ENCODE measurements around the gene FUBP3.
"Not testable (repeated sequence)": the region's sequence is repeated elsewhere in the genome, so short reads cannot be mapped to it uniquely, and the experiment has no call there.

The FUBP3 gene

GRCh38 chr9:130664251-130665028, 85.1 kb downstream of the FUBP3 start, which contains the start of gene PRDM12:
PRDM12 (plus strand) TSS chr9:130664594; CDS start chr9:130664654, 60 bp downstream.
- DNase-seq = no peak

GRCh38 chr9:130665029-130665430, 85.7 kb downstream of the FUBP3 start:
- DNase-seq = no peak

DNA sequence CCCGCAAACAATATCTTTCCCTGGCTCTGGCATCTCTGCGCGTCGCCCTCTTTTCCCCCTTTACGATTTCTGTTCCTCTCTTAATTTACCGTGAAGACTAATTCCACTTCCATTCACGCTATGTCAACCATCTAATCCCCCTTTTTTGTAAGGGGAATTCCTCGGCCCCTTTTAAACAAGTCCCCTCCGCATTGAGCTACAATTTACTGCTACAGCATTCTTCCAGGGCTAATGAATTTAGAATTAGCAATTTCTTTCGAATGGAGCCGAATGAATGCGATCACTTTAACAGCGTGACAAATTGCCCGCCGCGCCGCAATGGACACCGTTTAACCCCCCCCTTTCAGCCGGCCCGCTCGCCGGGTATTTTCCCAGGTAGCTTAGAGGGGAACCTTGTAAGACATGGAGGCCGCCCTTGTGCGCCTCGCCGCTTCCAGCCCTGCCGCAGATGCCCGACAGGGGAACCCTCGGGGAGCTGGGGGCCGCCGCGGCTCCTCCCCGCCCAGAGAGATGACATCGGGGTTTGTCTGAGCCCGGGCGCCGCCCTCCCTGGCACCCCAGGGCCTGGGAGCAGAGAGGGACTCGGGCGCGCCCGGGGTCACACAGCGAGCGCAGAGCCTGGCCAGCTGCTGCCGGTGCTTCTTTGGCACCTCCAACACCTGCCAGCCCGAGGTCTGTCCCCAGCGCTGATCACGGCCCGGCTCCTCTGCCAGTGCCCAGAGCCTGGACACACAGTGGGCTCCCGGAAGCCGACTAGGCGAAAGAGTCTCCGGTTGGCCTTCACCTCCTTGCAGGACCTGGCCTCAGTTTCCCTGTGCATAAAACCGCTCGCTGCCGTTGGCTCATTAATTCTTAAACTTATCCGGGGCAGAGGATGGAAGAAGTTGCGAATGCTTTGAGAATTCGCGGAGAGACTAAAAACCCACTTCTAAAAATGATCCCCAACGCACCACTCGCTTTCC, 86.3 kb downstream of the FUBP3 start:
- no peak for DNase-seq

DNA sequence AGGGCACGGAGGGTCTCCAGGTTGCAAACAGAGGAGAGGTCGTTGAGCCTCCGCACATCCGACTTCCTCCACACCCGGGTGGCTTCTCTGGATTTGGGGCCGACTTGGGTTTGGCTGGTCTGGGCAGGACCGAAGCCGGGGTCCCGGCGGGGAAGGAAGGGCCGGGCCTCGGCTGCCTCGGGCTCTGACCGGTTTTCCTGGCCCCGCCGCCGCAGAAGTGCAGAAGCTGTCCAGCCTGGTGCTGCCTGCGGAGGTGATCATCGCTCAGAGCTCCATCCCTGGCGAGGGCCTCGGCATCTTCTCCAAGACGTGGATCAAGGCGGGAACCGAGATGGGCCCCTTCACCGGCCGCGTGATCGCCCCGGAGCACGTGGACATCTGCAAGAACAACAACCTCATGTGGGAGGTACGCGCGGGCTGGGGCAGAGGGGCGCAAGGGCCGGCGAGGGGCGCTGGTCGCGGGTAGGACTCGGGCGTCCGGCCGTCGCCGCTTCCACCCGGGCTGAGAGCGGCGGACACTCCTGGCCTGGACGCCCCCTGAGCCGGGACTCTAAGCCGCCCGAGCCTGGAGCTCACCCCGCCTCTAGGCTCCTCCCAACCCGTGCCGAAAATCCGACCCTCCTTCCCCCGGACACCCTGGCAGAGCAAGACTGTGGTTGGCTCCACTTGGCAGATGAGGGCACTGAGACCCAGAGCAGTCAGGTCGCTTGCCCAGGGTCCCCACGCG, 87.2 kb downstream of the FUBP3 start:
- no peak for DNase-seq

DNA sequence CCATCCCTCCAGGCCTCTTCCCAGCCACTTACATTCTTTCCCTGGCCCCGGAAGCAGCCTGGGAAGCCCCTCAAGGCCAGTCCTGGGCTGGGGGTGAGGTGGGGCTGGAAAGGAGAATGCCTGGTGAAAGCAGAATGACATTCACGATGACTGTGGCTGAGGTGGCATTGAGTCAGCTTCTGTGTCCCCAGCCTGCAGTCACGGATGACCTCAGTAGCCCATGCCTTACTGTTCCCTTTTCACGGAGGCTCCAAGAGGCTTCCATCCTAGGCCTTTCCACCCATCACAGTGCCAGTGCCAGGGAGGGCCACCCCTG, 87.7 kb downstream of the FUBP3 start:
- no peak for DNase-seq

DNA sequence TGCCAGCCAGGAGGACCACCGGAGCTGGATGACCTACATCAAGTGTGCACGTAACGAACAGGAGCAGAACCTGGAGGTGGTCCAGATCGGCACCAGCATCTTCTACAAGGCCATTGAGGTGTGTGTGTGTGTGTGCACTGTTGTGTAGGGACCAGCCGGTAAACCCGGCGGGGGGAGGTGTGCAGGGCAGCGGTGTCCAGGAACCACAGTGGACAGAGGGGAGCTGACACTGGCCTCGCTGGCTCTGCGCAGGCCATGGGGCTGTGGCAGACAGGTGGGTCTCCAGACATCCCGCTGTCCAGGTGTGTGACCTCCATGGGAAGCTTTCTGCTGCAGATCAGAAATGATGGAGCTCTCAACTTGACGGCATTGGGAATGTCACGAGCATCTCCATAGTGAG, 88.8 kb downstream of the FUBP3 start:
- DNase-seq = no peak

- DNase-seq = no peak
Measured at GRCh38 chr9:130668659-130669058, 89.3 kb downstream of the FUBP3 start.

GRCh38 chr9:130669965-130670364, 90.6 kb downstream of the FUBP3 start:
- DNase-seq = no peak

DNA sequence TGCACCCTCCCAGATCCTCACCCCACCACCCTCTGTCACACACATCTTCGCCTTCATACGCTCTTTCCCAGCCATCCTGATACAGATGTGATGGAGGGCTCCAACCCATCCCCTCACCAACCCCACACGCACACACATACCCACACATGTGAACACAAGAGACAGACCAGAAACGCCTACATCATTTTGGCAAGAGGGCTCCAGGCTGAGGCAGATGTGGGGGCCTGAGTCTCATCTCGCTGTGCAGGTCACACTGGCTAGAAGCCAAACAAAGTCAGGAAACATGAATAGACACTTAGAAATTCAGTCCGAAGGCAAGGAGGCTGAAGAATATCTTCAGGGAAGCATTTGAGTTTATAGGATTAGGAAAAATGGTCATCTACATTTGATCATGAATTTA, 91.3 kb downstream of the FUBP3 start:
- no peak for DNase-seq

- DNase-seq = peak; percentile 41
Measured at GRCh38 chr9:130672466-130672865, 93.1 kb downstream of the FUBP3 start.

GRCh38 chr9:130672933-130673615, 93.7 kb downstream of the FUBP3 start:
- no peak for DNase-seq

- no peak for DNase-seq
Measured at GRCh38 chr9:130675396-130675795, 96.0 kb downstream of the FUBP3 start.

DNA sequence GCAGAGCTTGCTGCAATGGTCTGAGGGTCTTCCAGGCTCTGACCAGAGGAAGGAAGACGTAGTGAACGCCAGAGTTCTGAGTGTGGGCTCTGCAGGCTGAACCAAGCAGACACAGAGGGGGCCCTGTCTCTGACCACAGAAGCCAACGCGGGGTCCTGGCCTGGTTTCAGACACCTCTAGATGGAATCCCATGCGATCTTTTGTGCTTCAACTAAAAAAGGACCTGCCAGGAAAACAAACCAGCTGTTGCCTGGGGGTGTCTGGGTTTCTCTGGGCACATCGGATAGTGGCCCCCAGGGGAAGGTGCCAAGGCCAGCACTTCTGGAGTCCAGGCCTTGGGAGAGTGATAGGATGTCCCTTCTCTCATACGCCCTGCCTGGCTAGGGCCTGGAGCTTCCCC, 97.9 kb downstream of the FUBP3 start:
- DNase-seq = no peak

DNA sequence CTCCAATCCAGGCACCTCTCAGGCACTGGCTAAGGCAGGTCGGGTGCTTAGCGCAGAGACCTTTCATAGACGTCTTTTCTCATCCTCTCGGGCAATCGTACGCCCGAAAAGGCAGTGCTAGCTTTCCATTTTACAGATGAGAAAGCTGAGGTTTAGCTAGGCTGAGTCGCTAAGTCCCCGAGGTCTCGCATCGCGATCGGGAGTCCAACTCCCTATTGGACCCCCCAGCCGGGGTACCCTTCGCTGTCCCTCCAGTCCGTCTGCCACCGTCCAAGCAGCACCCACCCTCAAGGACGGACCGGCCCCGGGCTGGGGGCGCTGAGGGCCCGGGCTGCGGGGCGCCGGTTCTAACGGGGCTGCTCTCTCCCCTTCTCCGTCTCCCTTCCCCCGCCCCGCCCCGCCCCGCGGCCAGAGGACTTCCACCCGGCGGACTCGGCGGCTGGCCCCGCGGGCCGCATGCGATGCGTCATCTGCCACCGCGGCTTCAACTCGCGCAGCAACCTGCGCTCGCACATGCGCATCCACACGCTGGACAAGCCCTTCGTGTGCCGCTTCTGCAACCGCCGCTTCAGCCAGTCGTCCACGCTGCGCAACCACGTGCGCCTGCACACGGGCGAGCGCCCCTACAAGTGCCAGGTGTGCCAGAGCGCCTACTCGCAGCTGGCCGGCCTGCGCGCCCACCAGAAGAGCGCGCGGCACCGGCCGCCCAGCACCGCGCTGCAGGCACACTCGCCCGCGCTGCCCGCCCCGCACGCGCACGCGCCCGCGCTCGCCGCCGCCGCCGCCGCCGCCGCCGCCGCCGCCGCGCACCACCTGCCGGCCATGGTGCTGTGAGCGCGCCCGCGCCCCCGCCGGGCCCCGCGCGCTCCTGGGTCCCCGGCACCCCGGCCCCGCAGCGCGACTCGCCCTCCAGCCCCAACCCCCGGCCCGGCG, 101.7 kb downstream of the FUBP3 start:
- DNase-seq = peak; percentile 74

DNA sequence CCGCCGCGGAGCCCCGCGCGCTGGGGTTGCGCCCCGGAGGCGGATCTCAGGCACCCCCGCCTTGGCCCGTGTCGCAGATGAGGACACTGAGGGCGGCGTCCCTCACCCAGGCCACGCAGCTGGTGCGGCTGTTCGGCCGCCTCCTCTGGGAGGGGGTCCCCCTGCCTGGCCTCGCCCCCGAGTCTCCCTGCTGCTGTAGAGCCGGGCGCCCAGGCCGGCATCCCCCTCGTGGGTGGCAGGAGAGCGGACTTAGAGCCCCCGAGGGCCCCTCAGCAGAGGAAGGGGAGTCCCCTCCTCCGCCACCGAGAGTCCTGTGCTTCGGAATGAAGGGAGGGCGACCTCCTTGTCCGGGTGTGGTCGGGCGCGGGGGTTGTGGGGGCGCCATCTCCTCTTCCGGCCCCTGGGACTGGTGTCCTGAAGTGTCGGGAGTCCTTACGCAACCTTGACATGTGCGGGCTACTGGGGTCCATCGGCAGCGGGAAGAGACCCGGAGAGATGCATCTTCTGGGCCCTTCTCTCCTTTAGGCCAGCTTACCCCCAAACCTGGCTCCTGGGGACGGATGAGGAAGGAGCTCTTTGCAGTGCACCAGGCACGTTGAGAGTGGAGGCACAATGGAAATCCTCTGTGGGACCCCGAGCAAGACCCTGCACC, 102.5 kb downstream of the FUBP3 start:
- DNase-seq = no peak

DNA sequence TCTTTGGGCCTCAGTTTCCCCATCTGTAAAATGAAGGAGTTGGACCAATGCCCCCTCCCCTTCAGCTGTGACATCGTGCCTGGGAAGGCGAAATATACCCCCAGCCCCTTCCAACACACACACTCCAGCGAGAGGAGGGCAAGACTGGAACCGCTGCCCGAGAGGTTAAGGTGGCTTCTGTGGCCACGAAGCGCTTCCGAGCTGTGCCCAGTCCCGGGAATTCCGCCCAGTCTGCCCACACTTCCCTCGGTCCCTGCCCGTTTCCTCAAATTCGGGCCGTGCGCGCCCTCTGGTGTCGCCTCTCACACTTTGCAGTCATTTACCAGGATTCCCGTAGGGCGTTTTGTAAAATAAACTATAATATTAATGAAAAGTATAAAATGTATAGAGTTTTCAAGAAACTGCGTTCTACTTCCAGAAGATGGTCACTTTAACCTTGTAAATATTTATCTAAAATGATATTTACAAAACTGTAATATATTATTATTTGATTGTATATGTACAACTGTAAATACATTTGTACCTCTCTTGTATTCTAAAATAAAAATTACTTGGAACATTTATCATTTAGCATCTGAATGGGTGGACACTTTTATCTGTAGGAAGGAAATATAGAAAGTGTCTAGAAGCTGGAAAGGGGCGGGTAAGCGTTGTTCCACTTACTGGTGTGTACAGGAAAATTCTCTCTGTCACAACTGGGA, 103.2 kb downstream of the FUBP3 start:
- DNase-seq = no peak

GRCh38 chr9:130685104-130685503, 105.7 kb downstream of the FUBP3 start:
- DNase-seq = no peak

- not testable (repeated sequence) for DNase-seq
Measured at GRCh38 chr9:130685945-130686344, 106.6 kb downstream of the FUBP3 start.

DNA sequence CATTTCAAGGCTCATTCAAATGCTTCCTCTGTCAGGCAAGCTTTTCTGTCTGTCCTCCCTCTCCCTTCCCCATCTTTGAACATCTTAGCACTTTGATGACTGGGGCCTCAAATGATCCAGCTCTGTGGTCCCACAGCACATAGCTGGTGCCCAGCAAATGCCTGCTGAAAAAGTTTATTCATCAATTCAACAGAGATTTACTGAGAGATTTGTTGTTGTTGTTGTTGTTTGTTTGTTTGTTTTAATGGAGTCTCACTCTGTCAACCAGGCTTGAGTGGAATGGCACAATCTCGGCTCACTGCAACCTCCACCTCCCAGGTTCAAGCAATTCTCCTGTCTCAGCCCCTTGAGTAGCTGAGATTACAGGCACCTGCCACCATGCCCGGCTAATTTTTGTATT, 108.2 kb downstream of the FUBP3 start:
- no peak for DNase-seq
